Activated T-cell treated with anti-CD3 and anti-CD28 coated beads, Interleukin-2, amount 50 U/mL, for 4 hours (primary cell): ENCODE data around the gene RANBP10. TPM values are rescaled to one million over a fixed set of nuclear protein-coding genes. Genes with fewer than 3 reads are reported as not detected.

Source experiments
- ATAC-seq, 2 donors: fragments of 200-7000 bp; cut with Tn5 transposase; one replicate each; pipeline ENCODE4 v1.10.0; 2021
- DNase-seq: peaks from one replicate; pipeline ENCODE4 v3.0.0-alpha.2; 2020
- H3K27me3 Mint-ChIP-seq: one replicate; pipeline ENCODE4 v1.8.0; 2021; ENCODE audit warnings: low read depth, mixed read lengths
- H3K36me3 Mint-ChIP-seq: one replicate; pipeline ENCODE4 v1.8.0; 2022; ENCODE audit warnings: mixed read lengths; ENCODE audit not compliant: insufficient read depth
- H3K4me1 Mint-ChIP-seq: one replicate; pipeline ENCODE4 v1.8.0; 2021; ENCODE audit warnings: low read depth, mixed read lengths
- H3K4me3 Mint-ChIP-seq: one replicate; pipeline ENCODE4 v1.8.0; 2021; ENCODE audit warnings: mild to moderate bottlenecking, moderate library complexity, mixed read lengths
- H3K9me3 Mint-ChIP-seq: one replicate; pipeline ENCODE4 v1.8.0; 2021; ENCODE audit warnings: mixed read lengths
- total RNA-seq, 3 donors: library from RNA; stranded (reverse); gene quantifications; one replicate each; pipeline ENCODE4 v1.2.1, GENCODE V29; 2021

The RANBP10 gene
- total RNA-seq, 3 donors from 2014 or later = 17.2 to 17.9 (median 17.8) TPM

GRCh38 chr16:67685388-67686112 is 120.8 kb downstream of the RANBP10 start:
- peaks cover 19% of the 10 kb centered on the region for H3K4me1 Mint-ChIP-seq
- H3K9me3 Mint-ChIP-seq = no peaks in the 10 kb centered on the region
- H3K4me3 Mint-ChIP-seq = no peak overlapping the region
- DNase-seq = no peak
- ATAC-seq = no peak
- H3K36me3 Mint-ChIP-seq = peaks cover 11% of the 10 kb centered on the region
- H3K27me3 Mint-ChIP-seq = no peaks in the 10 kb centered on the region

- DNase-seq (no peak), ATAC-seq (no peak)
- no peaks in the 10 kb centered on the region for H3K27me3 Mint-ChIP-seq
- H3K4me3 Mint-ChIP-seq = no peak overlapping the region
- peaks cover 19% of the 10 kb centered on the region for H3K4me1 Mint-ChIP-seq
- H3K9me3 Mint-ChIP-seq = no peaks in the 10 kb centered on the region
- H3K36me3 Mint-ChIP-seq = peaks cover 11% of the 10 kb centered on the region
These were observed 122.6 kb downstream of the RANBP10 start for GRCh38 chr16:67683767-67684166.

GRCh38 chr16:67679935-67680897 is 126.1 kb downstream of the RANBP10 start:
- DNase-seq (no peak), ATAC-seq (no peak)
- peaks cover 8% of the 10 kb centered on the region for H3K36me3 Mint-ChIP-seq
- H3K4me3 Mint-ChIP-seq = no peak overlapping the region
- H3K27me3 Mint-ChIP-seq = no peaks in the 10 kb centered on the region
- no peaks in the 10 kb centered on the region for H3K9me3 Mint-ChIP-seq
- peaks cover 7% of the 10 kb centered on the region for H3K4me1 Mint-ChIP-seq

- DNase-seq (no peak), ATAC-seq (no peak)
- Mint-ChIP-seq H3K4me1 (no peaks in the 10 kb centered on the region), H3K27me3 (no peaks in the 10 kb centered on the region), H3K36me3 (peaks cover 8% of the 10 kb centered on the region), H3K4me3 (no peak overlapping the region), H3K9me3 (no peaks in the 10 kb centered on the region)
These were observed 127.9 kb downstream of the RANBP10 start for GRCh38 chr16:67678354-67679023.

GRCh38 chr16:67677712-67678111 is 128.6 kb downstream of the RANBP10 start:
- Mint-ChIP-seq H3K9me3 (no peaks in the 10 kb centered on the region), H3K4me3 (no peak overlapping the region), H3K4me1 (no peaks in the 10 kb centered on the region), H3K27me3 (no peaks in the 10 kb centered on the region), H3K36me3 (peaks cover 7% of the 10 kb centered on the region)
- DNase-seq (no peak), ATAC-seq (no peak)

GRCh38 chr16:67676939-67677338 is 129.4 kb downstream of the RANBP10 start:
- Mint-ChIP-seq H3K4me3 (no peak overlapping the region), H3K4me1 (peaks cover 3% of the 10 kb centered on the region), H3K9me3 (no peaks in the 10 kb centered on the region), H3K36me3 (peaks cover 2% of the 10 kb centered on the region), H3K27me3 (no peaks in the 10 kb centered on the region)
- no peak for ATAC-seq
- DNase-seq = no peak

GRCh38 chr16:67676516-67676915 is 129.8 kb downstream of the RANBP10 start:
- peaks cover 2% of the 10 kb centered on the region for H3K36me3 Mint-ChIP-seq
- no peaks in the 10 kb centered on the region for H3K9me3 Mint-ChIP-seq
- H3K4me3 Mint-ChIP-seq = no peak overlapping the region
- H3K4me1 Mint-ChIP-seq = peaks cover 3% of the 10 kb centered on the region
- DNase-seq (no peak), ATAC-seq (no peak)
- no peaks in the 10 kb centered on the region for H3K27me3 Mint-ChIP-seq

GRCh38 chr16:67675999-67676398 is 130.4 kb downstream of the RANBP10 start:
- H3K4me1 Mint-ChIP-seq = peaks cover 3% of the 10 kb centered on the region
- no peaks in the 10 kb centered on the region for H3K9me3 Mint-ChIP-seq
- H3K27me3 Mint-ChIP-seq = no peaks in the 10 kb centered on the region
- no peak for ATAC-seq
- no peak for DNase-seq
- H3K4me3 Mint-ChIP-seq = no peak overlapping the region
- peaks cover 2% of the 10 kb centered on the region for H3K36me3 Mint-ChIP-seq

- Mint-ChIP-seq H3K27me3 (no peaks in the 10 kb centered on the region), H3K9me3 (no peaks in the 10 kb centered on the region), H3K4me3 (no peak overlapping the region), H3K4me1 (peaks cover 3% of the 10 kb centered on the region), H3K36me3 (peaks cover 2% of the 10 kb centered on the region)
- ATAC-seq (no peak), DNase-seq (no peak)
These were observed 130.8 kb downstream of the RANBP10 start for GRCh38 chr16:67675579-67675935.

GRCh38 chr16:67674851-67675578 is 131.3 kb downstream of the RANBP10 start:
- Mint-ChIP-seq H3K4me3 (no peak overlapping the region), H3K4me1 (peaks cover 3% of the 10 kb centered on the region), H3K36me3 (peaks cover 2% of the 10 kb centered on the region), H3K27me3 (no peaks in the 10 kb centered on the region), H3K9me3 (no peaks in the 10 kb centered on the region)
- DNase-seq = no peak
- ATAC-seq = no peak

GRCh38 chr16:67673712-67674580 is 132.4 kb downstream of the RANBP10 start:
- Mint-ChIP-seq H3K36me3 (peaks cover 2% of the 10 kb centered on the region), H3K9me3 (no peaks in the 10 kb centered on the region), H3K27me3 (no peaks in the 10 kb centered on the region), H3K4me1 (peaks cover 4% of the 10 kb centered on the region), H3K4me3 (no peak overlapping the region)
- no peak for DNase-seq
- ATAC-seq = no peak
